HT1080 (cell line): Measurements from ENCODE around the gene CPNE5. TPM values are rescaled to one million over a fixed set of nuclear protein-coding genes. Genes with fewer than 3 reads are reported as not detected.

Source experiments
- DNase-seq: peaks from one replicate; pipeline ENCODE4 v3.0.0-alpha.2; 2015; ENCODE audit warnings: low read depth
- total RNA-seq: library from RNA; depleted of rRNA; stranded (reverse); fragments of >200 nt; shearing (Covaris generic); gene quantifications from 2 replicates; pipeline ENCODE4 v1.2.3, GENCODE V29; 2014

CPNE5 gene
- total RNA-seq, 1 experiment from 2014 or later: 1.3 TPM

- no peak for DNase-seq
Observed at GRCh38 chr6:36793913-36794712, 45.1 kb downstream of the CPNE5 start.

GRCh38 chr6:36793296-36793912 is 45.8 kb downstream of the CPNE5 start:
- DNase-seq: no peak

DNA sequence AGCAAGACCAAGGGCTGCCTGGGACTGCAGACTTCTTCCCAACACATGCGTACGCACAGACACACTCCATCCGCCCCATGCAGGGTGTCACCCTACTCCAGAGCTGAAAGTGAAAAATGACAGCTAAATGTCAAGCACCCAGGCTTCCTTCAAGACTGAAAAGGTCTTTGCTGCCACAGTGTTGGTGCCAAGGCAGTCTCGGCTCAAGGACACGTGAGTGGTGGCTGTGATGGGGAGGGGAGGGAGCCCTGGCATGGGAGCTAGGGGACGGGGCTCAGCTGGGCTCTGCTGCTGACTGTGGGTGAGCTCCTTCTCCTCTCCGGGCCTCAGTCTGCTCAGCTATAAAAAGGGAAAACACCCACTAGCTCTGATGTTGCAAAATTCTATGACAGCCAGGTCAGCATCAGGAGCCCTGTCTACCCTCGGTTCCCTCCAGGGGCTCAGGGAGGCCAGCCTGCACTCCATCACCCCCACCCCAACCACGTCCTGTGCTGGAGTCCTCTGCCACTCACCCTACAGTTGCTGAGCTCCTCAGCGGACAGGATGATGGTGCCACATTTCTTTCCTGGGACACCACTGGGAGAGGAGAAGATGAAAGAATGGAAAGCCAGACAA is 47.6 kb downstream of the CPNE5 start:
- DNase-seq: no peak

DNA sequence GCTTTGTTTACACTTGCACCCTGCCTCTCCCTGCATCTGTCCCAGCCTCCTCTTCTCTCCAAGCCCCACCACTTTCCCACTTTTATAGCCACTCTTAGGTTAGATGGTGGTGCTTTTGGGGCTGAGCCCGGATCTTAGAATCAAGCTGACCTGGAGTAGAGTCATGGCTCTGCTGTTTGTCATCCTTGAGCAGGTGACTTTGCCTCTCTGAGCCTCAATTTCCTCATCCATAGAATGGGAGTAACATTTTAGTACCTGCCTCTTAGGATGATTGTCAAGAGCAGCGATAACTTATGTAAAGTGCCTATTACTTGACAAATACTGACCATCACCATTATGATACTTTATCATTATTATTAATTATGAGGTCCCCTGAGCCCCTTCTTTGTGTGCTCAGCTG is 48.2 kb downstream of the CPNE5 start:
- no peak for DNase-seq

DNA sequence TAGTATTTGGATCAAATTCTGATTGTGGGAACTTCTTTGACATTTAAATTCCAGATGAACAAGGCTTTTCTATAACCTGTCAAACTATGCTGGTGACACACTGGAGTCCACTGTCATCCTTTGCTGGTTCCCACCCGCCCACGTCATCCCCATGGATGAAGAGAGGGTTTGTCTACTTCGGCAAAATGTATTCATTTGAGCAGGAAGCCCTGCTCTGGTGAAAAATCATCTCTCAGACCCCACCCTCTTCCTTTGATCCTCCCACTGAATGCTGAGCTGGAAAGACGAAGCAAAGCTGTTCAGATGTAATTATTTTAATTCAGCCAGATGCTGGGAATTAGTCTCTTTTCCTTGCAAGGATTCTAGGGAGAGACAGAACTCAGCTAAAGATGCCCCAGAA is 50.5 kb downstream of the CPNE5 start:
- DNase-seq: peak; percentile 55

GRCh38 chr6:36788186-36788585 is 51.1 kb downstream of the CPNE5 start:
- no peak for DNase-seq

- DNase-seq: no peak
Observed at GRCh38 chr6:36787210-36787609, 52.0 kb downstream of the CPNE5 start.

DNA sequence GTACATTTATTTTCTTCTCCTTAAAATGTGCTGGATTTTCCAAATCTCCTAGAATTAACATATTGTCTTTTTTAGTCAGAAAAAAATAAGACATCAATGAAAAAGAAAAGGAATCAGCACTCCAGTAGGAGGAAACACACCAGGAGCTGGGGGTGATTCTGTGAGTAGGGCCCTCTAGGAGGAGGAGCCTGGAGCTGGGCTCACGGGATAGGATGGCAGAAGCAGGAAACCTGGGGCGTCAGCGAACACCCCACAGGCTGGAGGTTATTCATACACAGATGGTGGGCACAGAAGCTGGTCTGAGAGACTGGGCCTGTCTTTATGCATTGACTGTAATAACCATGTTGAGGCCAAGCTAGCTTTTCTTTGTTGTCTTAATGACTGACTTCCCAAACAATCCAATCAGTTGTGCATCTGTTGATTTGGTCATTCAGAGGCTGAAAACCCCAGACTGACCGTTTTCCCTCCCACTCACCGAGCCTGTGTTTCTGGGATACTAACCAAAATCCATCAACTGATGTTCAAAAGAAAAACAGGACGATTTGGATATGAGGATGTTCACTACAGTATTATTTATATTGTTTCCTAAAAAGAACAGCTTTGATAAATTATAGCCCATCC is 53.1 kb downstream of the CPNE5 start:
- no peak for DNase-seq

GRCh38 chr6:36784376-36784636 is 54.9 kb downstream of the CPNE5 start:
- DNase-seq: no peak

DNA sequence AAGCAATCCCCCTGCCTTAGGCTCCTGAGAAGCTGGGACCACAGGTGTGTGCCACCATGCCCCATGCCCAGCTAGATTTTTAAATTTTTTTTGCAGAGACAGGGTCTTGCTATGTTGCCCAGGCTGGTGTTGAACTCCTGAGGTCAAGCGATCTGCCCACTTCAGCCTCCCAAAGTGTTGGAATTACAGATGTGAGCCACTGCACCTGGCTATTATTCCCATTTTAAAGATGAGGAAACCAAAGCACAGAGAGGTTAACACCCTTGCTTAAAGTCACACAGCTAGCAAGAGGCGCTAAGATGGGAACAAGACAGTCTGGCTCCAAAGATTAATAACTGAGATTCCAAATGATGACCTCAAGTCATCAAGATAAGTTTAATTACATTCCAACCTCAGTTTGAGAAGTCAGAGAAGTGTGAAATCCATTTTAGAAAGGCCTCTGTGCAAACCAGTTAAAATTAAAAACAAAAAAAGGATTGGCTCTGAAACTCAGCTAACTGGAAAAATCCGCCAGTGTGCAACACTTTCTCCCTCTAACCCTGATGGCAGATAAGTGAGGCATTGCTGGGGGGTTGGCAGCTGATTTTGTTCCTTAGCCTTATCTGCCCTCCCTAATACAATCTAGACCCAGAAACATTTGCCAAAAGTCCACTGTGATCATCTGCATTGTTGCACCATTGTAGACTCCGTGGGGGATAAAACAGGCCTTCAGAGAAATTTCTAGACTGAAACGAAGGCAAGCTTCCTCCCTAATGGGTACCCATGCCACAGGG is 55.5 kb downstream of the CPNE5 start:
- no peak for DNase-seq

- DNase-seq: no peak
Observed at GRCh38 chr6:36781669-36782068, 57.6 kb downstream of the CPNE5 start.

GRCh38 chr6:36780442-36781177 is 58.6 kb downstream of the CPNE5 start:
- DNase-seq: no peak

DNA sequence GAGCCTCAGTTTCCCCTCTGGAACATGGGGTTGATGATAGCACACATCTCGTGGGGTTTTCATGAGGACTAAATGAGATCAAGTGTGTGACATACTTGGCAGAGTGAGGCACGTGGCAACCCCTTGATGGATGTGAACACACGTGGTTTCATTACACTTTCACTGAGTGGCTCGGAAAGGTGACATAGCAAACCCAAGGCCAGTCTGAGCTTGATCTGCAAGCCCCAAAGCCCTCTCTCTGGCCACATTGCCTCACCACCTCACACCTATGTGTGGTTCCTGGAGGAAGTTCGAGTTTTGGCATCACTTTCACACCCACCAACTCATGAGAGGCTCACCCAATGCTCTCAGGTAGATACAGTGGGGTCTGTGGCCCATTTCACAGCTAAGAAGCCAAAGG is 60.0 kb downstream of the CPNE5 start:
- DNase-seq: no peak

- no peak for DNase-seq
Observed at GRCh38 chr6:36777801-36778200, 61.4 kb downstream of the CPNE5 start.

- DNase-seq: no peak
Observed at GRCh38 chr6:36776167-36776566, 63.1 kb downstream of the CPNE5 start.

DNA sequence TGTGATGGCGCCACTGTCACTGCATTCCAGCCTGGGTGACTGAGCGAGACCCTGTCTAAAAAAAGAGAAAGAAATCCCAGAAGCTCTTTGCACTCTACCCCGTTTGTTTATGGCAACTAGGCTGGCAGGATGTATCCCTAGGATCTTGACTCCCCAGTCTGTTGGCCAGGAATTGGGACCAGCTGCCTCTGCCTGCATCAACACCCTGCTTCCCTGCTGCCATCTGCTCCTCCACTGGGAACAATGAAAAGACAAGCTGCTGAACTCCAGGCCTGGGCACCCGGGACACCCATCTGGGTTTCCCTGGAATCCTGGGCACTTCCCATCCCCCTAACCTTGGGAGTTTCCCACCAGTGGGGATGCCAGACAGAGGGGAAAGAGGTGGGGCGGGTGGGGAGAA is 64.9 kb downstream of the CPNE5 start:
- DNase-seq: no peak

DNA sequence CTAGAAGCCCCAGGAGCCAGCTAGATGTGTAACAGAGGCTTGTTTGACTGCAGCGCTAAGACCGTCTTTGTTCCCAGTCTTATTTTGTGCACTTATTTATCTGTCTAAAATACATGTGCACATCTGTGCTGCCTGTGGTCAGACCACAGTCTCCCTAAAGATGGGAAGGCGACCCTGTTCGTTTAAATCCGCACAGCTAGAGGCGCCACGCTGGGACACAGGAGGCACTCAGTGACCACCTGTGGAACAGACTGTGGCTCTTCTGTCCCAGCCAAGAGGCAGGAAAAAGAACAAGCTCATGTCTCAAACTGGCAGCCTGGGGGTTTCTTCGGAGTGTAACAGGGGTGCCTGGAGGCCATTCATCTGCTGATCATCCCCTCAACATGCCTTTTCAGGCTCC is 66.8 kb downstream of the CPNE5 start:
- no peak for DNase-seq

DNA sequence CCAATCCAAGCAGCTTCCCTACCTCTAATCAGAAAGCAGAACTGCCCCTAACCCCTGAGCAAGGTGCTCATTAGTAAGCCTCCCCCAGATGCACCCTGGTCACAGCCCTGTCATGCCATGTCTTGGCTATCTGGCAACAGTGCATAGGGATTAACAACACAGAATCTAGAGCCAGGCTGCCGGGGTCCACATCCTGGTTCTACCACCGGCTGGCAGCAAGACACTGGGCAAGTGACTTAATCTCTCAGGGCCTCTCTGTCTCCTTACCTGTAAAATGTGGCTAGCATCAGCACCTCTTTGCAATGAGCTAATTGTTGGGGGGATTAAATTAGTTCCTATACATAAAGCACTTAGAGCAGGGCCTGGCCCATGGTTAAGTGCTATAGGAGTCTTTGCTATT is 68.1 kb downstream of the CPNE5 start:
- DNase-seq: no peak

DNA sequence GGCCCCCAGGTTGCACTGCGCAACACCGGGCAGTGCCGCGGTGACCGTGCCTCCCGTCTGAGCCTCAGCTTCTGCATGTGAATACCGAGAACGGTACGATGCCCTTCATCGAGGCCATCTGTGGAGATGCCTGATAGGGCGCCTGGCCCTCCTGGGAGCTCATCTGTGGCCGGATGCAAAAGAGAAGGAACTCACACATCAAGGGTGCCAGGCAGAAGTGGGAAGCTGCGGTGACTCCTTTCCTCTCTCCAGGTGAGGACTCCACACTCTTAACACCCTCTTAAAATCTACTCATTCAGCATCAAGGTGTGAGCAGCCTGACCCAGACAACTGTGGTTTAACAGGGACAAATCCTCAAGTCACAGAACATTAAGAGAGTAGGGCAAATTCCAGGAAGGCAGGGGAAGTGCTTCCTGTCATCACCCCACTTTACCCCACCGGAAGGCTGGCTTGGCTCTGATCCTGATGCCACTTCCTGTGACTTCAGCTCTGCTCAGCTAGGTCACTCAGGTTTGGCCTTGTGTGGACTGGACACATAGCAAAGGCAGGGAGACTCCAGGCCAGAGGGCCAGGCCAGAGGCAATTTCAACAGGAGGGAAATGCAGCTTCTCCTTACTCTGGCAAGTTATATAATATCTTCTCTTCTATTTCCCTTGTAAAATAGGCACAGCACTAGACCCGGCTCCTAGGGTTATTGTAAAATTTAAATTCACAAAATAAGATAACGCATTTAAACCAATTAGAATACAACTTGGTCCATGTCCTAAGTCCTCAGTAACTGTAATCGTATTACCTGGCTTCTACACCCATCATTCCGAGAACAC is 69.4 kb downstream of the CPNE5 start:
- DNase-seq: peak; percentile 89

- peak; percentile 60 for DNase-seq
Observed at GRCh38 chr6:36769183-36769675, 70.0 kb downstream of the CPNE5 start.
